Activated T-cell treated with anti-CD3 and anti-CD28 coated beads, Interleukin-2, amount 50 U/mL, for 4 hours (primary cell): ENCODE data around the gene KANSL1. TPM values are rescaled to one million over a fixed set of nuclear protein-coding genes. Genes with fewer than 3 reads are reported as not detected.

Experiments used
- ATAC-seq, 2 donors: fragments of 200-7000 bp; cut with Tn5 transposase; one replicate each; pipeline ENCODE4 v1.10.0; 2021
- DNase-seq: peaks from one replicate; pipeline ENCODE4 v3.0.0-alpha.2; 2020
- H3K27me3 Mint-ChIP-seq: one replicate; pipeline ENCODE4 v1.8.0; 2021; ENCODE audit warnings: low read depth, mixed read lengths
- H3K36me3 Mint-ChIP-seq: one replicate; pipeline ENCODE4 v1.8.0; 2022; ENCODE audit warnings: mixed read lengths; ENCODE audit not compliant: insufficient read depth
- H3K4me1 Mint-ChIP-seq: one replicate; pipeline ENCODE4 v1.8.0; 2021; ENCODE audit warnings: low read depth, mixed read lengths
- H3K4me3 Mint-ChIP-seq: one replicate; pipeline ENCODE4 v1.8.0; 2021; ENCODE audit warnings: mild to moderate bottlenecking, moderate library complexity, mixed read lengths
- H3K9me3 Mint-ChIP-seq: one replicate; pipeline ENCODE4 v1.8.0; 2021; ENCODE audit warnings: mixed read lengths
- total RNA-seq, 3 donors: library from RNA; stranded (reverse); gene quantifications; one replicate each; pipeline ENCODE4 v1.2.1, GENCODE V29; 2021

KANSL1 gene
- total RNA-seq, 3 donors from 2014 or later = 44.1 to 58.1 (median 47.7) TPM

DNA sequence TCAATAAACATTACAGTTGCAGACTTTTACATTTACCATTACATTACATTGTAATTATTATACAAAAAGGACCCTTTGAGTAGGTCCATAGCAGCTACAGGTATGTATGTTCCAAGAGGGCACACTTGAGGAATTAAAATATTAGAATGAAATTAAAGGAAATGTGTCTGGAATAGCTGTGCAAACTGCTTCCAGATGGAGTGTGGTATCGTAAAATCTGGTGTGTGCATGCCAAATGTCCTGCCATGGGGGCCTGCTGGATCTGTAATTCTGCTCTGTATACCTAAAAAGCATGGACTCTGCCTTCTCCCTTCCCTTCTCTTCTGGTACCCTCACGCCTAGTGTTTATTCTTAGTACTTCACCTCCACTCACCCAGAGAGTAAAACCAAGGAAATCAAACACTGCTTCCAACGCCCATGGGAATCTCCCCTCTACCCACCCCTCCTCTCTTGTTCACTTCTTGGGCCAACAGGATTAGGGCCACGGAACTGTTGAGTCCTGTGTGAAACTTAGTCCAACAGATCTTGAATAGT lies 155.4 kb downstream of the KANSL1 start:
- no peak for ATAC-seq
- no peaks in the 10 kb centered on the region for H3K9me3 Mint-ChIP-seq
- peaks cover 8% of the 10 kb centered on the region for H3K4me1 Mint-ChIP-seq
- peaks cover 44% of the 10 kb centered on the region for H3K36me3 Mint-ChIP-seq
- H3K4me3 Mint-ChIP-seq = no peak overlapping the region
- DNase-seq = no peak
- no peaks in the 10 kb centered on the region for H3K27me3 Mint-ChIP-seq

DNA sequence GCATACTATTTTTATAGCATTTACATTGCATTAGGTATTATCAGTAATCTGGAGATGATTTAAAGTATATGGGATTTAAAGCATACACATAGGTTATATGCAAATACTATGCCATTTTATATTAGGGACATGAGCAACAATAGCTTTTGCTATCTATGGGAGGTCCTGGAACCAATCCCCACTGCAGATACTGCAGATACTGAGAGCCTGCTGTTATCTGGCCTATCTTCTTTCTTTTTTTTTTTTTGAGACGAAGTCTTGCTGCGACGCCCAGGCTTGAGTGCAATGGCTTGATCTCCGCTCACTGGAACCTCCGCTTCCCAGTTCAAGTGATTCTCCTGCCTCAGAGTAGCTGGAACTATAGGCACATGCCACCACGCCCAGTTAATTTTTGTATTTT lies 156.7 kb downstream of the KANSL1 start:
- Mint-ChIP-seq H3K4me3 (no peak overlapping the region), H3K9me3 (no peaks in the 10 kb centered on the region), H3K27me3 (no peaks in the 10 kb centered on the region), H3K36me3 (peaks cover 46% of the 10 kb centered on the region), H3K4me1 (peaks cover 8% of the 10 kb centered on the region)
- ATAC-seq (no peak), DNase-seq (no peak)

DNA sequence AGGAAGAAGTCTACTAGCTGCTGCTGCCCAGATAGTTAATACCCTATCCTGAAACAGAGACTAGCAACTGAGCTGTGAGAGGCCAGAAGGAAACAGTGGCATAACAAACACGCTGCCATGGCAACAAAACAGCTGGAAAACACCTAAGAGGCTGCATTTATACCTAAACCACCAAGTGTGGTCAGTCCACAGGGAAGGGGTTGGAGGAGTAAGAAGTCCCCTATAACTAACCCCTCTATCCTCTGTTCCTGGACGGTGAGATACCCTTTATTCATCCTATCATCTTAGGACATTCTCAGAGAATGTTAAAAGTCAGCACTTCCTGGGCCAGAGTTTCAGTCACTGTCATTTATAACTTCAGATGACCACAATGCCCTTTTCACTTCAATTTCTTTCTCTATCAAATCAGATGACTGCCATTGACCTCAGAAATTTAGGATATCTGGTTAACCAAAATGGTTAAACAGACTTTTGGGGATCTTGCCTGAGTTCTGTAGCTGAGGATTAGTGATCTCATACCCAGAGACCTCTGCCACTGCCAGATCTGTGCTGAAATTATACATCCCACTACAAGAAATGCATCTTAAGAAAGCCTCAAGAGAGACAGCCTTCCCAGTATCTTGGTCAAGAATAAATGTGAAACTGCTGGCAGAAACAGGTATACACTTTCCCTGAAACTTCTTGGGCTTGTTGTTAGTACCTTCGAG lies 158.0 kb downstream of the KANSL1 start:
- H3K4me1 Mint-ChIP-seq = peaks cover 8% of the 10 kb centered on the region
- H3K27me3 Mint-ChIP-seq = no peaks in the 10 kb centered on the region
- DNase-seq (no peak), ATAC-seq (no peak)
- no peak overlapping the region for H3K4me3 Mint-ChIP-seq
- no peaks in the 10 kb centered on the region for H3K9me3 Mint-ChIP-seq
- H3K36me3 Mint-ChIP-seq = peaks cover 48% of the 10 kb centered on the region

DNA sequence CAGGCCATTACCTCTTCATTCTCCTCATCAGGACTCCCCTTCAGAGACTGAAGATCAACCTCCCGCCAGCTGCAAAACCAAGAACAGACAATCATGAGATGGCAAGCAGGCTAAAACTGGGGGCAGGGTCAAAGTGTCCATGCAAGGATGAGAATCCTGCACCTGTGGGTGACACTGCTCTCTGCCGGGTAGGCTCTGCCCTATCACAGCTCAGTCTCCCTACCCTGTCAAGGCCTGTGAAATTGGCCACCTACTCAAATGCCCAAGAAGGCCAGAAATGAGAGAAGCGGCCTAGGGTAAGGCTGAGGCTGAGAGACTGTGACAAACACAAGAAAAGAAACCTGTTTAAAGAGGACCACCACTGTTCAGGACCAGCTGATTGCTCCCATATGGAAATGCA lies 159.8 kb downstream of the KANSL1 start:
- Mint-ChIP-seq H3K4me3 (no peak overlapping the region), H3K36me3 (peaks cover 42% of the 10 kb centered on the region), H3K4me1 (peaks cover 15% of the 10 kb centered on the region)

DNA sequence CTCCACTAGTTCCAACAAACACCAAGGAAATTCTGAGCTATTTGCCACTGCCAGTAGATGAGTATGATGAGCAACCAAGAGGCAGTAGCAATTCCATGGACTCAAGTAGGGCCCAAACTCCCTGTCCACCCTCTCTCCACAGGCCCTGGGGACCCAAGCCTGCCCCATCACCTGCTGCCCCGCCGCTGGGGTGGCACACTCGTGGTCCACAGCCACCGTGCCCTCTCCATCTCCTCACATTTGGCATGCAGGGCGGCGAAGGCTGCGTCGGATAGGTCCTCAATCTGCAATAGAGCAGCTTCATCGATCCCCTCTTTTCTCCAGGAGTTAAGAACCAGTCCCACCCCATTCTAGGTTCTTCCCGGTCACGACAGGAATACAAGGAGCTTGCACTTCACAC lies 160.3 kb downstream of the KANSL1 start:
- no peaks in the 10 kb centered on the region for H3K27me3 Mint-ChIP-seq
- H3K9me3 Mint-ChIP-seq = no peaks in the 10 kb centered on the region
- ATAC-seq (no peak), DNase-seq (no peak)
- peaks cover 18% of the 10 kb centered on the region for H3K4me1 Mint-ChIP-seq
- H3K4me3 Mint-ChIP-seq = no peak overlapping the region
- H3K36me3 Mint-ChIP-seq = peaks cover 38% of the 10 kb centered on the region

More for the DNA sequence above, 159.8 kb downstream of the KANSL1 start:
- DNase-seq (no peak), ATAC-seq (no peak)
- H3K9me3 Mint-ChIP-seq = no peaks in the 10 kb centered on the region
- H3K27me3 Mint-ChIP-seq = no peaks in the 10 kb centered on the region

DNA sequence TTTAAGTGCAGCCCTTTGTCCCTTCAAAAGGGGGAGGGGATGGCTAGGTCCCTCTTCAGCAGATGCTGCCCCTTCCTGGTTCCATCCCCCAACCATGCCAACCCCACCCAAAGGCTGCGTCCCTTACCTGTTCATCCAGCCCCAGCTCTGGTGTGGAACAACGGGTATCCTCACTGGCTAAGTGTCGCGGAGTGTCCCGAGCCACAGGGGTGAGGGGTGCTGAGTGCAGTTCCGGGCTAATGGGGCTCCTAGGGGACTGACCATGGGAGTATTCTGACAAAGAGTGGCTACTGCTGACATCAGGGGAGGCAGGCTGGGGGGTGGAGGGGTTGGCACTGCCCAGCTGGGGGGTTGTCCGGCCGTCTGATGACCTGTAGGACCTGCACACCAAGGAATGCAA lies 161.3 kb downstream of the KANSL1 start:
- no peak for DNase-seq
- Mint-ChIP-seq H3K36me3 (peaks cover 34% of the 10 kb centered on the region), H3K27me3 (no peaks in the 10 kb centered on the region), H3K9me3 (no peaks in the 10 kb centered on the region), H3K4me3 (no peak overlapping the region), H3K4me1 (peaks cover 19% of the 10 kb centered on the region)
- no peak for ATAC-seq

DNA sequence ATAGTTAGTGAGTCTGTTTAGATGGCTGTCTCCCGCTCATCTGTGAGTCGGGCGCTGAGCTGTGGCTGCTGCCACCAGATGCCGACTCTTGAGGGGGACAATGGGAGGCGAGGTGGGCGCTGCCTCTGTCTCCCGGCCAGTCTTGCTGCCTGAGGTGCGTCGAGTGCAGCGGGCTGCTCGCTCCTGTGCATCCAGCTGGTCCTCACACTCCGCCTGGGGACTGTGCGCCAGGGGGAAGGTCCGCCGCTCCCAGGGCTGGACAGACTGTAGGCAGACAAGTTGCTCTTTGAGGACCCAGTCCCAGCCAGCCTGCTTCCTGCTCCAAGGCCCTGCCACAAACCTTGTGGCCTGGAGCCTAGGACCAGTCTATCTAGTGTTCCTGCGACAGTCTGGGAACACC lies 161.8 kb downstream of the KANSL1 start:
- H3K27me3 Mint-ChIP-seq = no peaks in the 10 kb centered on the region
- H3K36me3 Mint-ChIP-seq = peaks cover 32% of the 10 kb centered on the region
- DNase-seq (no peak), ATAC-seq (no peak)
- no peaks in the 10 kb centered on the region for H3K9me3 Mint-ChIP-seq
- H3K4me3 Mint-ChIP-seq = no peak overlapping the region
- peaks cover 19% of the 10 kb centered on the region for H3K4me1 Mint-ChIP-seq

DNA sequence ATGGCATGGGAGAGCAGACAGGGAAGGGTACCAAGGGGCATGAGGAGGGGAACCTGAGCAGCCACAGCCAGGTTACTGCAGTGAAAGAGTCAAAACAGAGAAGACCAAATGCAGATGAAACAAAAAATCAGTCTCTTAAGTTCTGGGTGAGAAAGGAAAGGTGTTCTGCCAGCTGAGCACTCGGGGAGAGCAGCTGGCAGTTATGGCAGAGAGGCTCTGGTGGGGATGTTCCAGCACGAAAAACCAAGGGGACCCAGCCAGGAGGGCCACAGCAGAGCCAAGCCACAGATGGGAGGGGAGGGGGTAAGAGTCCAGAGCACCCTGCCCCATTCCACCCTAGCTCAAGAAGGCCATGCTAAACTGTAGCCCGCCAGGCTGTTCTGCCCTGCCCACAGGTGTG lies 162.5 kb downstream of the KANSL1 start:
- no peaks in the 10 kb centered on the region for H3K9me3 Mint-ChIP-seq
- H3K4me3 Mint-ChIP-seq = no peak overlapping the region
- peaks cover 19% of the 10 kb centered on the region for H3K4me1 Mint-ChIP-seq
- no peaks in the 10 kb centered on the region for H3K27me3 Mint-ChIP-seq
- no peak for DNase-seq
- H3K36me3 Mint-ChIP-seq = peaks cover 27% of the 10 kb centered on the region
- no peak for ATAC-seq

DNA sequence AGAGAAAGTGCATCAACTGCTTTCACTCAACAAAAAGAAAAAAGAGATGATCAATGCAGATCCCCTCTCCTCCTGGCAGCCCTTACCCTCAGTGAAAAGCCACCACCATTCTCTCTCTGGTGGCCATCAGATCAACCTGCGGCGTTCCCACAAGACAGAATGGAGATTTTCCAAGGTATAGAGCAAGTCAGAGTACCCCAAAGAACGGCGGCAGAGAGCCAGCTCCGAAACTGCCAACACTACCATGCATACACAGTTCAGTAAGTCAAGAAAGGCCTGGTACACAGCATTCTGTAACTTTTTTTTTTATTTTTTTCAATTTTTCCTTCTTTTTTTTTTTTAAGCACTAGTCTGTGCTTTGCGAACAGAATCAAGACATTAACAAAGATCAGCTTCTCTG lies 163.6 kb downstream of the KANSL1 start:
- peaks cover 13% of the 10 kb centered on the region for H3K4me1 Mint-ChIP-seq
- H3K9me3 Mint-ChIP-seq = no peaks in the 10 kb centered on the region
- no peak for ATAC-seq
- peaks cover 21% of the 10 kb centered on the region for H3K36me3 Mint-ChIP-seq
- H3K27me3 Mint-ChIP-seq = no peaks in the 10 kb centered on the region
- H3K4me3 Mint-ChIP-seq = no peak overlapping the region
- DNase-seq = no peak

DNA sequence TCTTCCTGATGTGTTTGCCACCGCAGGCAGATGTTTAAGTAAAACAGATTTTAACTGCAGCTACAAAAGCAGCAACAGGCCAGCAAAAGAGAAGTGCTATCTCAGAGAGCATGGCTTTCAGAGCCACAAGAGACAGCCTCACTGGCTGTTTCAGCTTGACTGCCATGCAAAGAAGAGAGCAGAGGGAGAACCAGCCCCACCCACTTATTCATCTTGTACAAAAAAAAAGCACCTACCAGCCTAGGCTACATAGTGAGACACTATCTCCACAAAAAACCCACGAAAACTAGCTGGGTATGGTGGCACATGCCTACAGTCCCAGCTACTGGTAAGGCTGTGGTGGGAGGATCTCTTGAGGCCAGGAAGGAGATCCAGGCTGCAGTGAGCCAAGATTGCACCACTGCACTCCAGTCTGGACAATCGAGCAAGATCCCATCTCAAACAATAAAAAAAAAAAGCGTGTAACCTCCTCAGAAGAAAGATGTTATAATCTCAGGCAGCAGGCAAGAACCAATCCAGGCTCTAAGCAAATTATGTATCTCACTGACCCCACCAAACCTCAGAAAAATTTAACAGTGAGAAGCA lies 164.2 kb downstream of the KANSL1 start:
- peaks cover 17% of the 10 kb centered on the region for H3K36me3 Mint-ChIP-seq
- no peaks in the 10 kb centered on the region for H3K27me3 Mint-ChIP-seq
- no peak overlapping the region for H3K4me3 Mint-ChIP-seq
- no peaks in the 10 kb centered on the region for H3K9me3 Mint-ChIP-seq
- peaks cover 13% of the 10 kb centered on the region for H3K4me1 Mint-ChIP-seq
- DNase-seq = no peak
- ATAC-seq = no peak

DNA sequence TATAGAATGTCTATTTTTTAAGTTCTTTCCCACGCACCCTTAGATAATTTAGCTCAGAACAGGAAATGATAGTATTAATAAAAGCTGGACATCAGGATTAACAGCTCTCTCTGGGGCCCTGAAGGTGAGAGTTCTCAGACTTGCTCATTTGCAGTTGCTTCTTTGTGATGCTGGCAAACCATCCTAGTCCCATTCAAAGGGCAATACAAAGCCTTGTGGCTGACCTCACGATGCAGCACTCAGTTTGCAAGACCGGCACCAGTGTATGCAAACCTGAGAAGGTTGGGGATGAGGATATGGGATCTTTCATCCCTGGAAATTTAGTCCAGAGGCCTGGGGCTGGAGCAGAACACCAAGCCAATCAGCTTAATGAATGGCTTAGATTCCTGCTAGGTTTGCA lies 164.9 kb downstream of the KANSL1 start:
- ATAC-seq = no peak
- Mint-ChIP-seq H3K4me3 (no peak overlapping the region), H3K27me3 (no peaks in the 10 kb centered on the region), H3K36me3 (peaks cover 16% of the 10 kb centered on the region), H3K9me3 (no peaks in the 10 kb centered on the region), H3K4me1 (peaks cover 13% of the 10 kb centered on the region)
- DNase-seq = no peak

DNA sequence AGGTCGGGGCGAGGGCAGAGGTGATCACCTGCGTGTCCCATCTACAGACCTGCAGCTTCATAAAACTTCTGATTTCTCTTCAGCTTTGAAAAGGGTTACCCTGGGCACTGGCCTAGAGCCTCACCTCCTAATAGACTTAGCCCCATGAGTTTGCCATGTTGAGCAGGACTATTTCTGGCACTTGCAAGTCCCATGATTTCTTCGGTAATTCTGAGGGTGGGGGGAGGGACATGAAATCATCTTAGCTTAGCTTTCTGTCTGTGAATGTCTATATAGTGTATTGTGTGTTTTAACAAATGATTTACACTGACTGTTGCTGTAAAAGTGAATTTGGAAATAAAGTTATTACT lies 165.3 kb downstream of the KANSL1 start:
- Mint-ChIP-seq H3K4me1 (peaks cover 13% of the 10 kb centered on the region), H3K9me3 (no peaks in the 10 kb centered on the region), H3K27me3 (no peaks in the 10 kb centered on the region), H3K4me3 (no peak overlapping the region), H3K36me3 (peaks cover 16% of the 10 kb centered on the region)
- ATAC-seq = no peak
- no peak for DNase-seq

DNA sequence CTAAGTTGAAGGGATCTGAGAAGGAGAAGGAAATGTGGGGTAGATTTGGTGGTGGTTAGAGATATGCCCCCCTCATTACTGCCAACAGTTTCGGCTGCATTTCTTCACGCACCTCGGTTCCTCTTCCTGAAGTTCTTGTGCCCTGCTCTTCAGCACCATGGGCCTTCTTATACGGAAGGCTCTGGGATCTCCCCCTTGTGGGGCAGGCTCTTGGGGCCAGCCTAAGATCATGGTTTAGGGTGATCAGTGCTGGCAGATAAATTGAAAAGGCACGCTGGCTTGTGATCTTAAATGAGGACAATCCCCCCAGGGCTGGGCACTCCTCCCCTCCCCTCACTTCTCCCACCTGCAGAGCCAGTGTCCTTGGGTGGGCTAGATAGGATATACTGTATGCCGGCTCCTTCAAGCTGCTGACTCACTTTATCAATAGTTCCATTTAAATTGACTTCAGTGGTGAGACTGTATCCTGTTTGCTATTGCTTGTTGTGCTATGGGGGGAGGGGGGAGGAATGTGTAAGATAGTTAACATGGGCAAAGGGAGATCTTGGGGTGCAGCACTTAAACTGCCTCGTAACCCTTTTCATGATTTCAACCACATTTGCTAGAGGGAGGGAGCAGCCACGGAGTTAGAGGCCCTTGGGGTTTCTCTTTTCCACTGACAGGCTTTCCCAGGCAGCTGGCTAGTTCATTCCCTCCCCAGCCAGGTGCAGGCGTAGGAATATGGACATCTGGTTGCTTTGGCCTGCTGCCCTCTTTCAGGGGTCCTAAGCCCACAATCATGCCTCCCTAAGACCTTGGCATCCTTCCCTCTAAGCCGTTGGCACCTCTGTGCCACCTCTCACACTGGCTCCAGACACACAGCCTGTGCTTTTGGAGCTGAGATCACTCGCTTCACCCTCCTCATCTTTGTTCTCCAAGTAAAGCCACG lies 165.9 kb downstream of the KANSL1 start:
- no peak for ATAC-seq
- no peak overlapping the region for H3K4me3 Mint-ChIP-seq
- peaks cover 13% of the 10 kb centered on the region for H3K4me1 Mint-ChIP-seq
- DNase-seq = no peak
- H3K9me3 Mint-ChIP-seq = no peaks in the 10 kb centered on the region
- H3K27me3 Mint-ChIP-seq = no peaks in the 10 kb centered on the region
- peaks cover 12% of the 10 kb centered on the region for H3K36me3 Mint-ChIP-seq

DNA sequence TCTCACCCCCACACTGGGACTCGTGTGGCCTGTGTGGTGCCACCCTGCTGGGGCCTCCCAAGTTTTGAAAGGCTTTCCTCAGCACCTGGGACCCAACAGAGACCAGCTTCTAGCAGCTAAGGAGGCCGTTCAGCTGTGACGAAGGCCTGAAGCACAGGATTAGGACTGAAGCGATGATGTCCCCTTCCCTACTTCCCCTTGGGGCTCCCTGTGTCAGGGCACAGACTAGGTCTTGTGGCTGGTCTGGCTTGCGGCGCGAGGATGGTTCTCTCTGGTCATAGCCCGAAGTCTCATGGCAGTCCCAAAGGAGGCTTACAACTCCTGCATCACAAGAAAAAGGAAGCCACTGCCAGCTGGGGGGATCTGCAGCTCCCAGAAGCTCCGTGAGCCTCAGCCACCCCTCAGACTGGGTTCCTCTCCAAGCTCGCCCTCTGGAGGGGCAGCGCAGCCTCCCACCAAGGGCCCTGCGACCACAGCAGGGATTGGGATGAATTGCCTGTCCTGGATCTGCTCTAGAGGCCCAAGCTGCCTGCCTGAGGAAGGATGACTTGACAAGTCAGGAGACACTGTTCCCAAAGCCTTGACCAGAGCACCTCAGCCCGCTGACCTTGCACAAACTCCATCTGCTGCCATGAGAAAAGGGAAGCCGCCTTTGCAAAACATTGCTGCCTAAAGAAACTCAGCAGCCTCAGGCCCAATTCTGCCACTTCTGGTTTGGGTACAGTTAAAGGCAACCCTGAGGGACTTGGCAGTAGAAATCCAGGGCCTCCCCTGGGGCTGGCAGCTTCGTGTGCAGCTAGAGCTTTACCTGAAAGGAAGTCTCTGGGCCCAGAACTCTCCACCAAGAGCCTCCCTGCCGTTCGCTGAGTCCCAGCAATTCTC lies 166.8 kb downstream of the KANSL1 start:
- no peak for ATAC-seq
- Mint-ChIP-seq H3K4me1 (peaks cover 15% of the 10 kb centered on the region), H3K9me3 (no peaks in the 10 kb centered on the region), H3K4me3 (no peak overlapping the region), H3K27me3 (no peaks in the 10 kb centered on the region), H3K36me3 (peaks cover 12% of the 10 kb centered on the region)
- DNase-seq = no peak
